Naive thymus-derived CD4-positive, alpha-beta T cell (primary cell): ENCODE data around the gene MARK2. TPM values are rescaled to one million over a fixed set of nuclear protein-coding genes. Genes with fewer than 3 reads are reported as not detected.

Experiments
- ATAC-seq: fragments of 150-1000 bp; cut with Tn5 transposase; 2 replicates; pipeline ENCODE4 v1.10.0; 2021; ENCODE audit warnings: mild to moderate bottlenecking, moderate library complexity
- CTCF ChIA-PET: fragments of 350-600 bp; sonication (Branson Sonifier 250); formaldehyde crosslinking; loops from one replicate; lab custom pipeline; 2021; ENCODE audit warnings: antibody characterized with exemption; lab: Charles Lee
- POLR2A ChIA-PET: fragments of 350-600 bp; sonication (Branson Sonifier 250); formaldehyde crosslinking; loops from one replicate; lab custom pipeline; 2021; ENCODE audit warnings: antibody characterized with exemption, inconsistent platforms; lab: Charles Lee
- DNase-seq, 9 donors: peaks; one replicate each; pipeline versions ENCODE4 v3.0.0 to v3.0.0-alpha.2; 2020 to 2022; ENCODE audit warnings: mixed read lengths in 1 of 9
- H3K27ac ChIP-seq: one replicate; pipeline ENCODE4 v1.7.0; 2013; ENCODE audit warnings: mild to moderate bottlenecking, low read depth, low read length, moderate library complexity
- H3K27me3 ChIP-seq, 2 donors: one replicate each; pipeline ENCODE4 v1.7.0; 2013; ENCODE audit warnings: low read length in 2 of 2, mild to moderate bottlenecking in 2 of 2, moderate library complexity in 2 of 2; ENCODE audit not compliant: control insufficient read depth in 2 of 2, insufficient read depth in 2 of 2
- H3K36me3 ChIP-seq, 3 experiments: 1 replicate in 2 of 3; 2 replicates in 1 of 3; pipeline ENCODE4 v1.7.0; 2013; ENCODE audit warnings: low read length in 3 of 3, mild to moderate bottlenecking in 3 of 3, moderate library complexity in 1 of 3; ENCODE audit not compliant: insufficient read depth in 3 of 3, control insufficient read depth in 2 of 3
- H3K4me1 ChIP-seq, 2 donors: one replicate each; pipeline ENCODE4 v1.7.0; 2013; ENCODE audit warnings: low read length in 2 of 2, mild to moderate bottlenecking in 2 of 2, moderate library complexity in 1 of 2; ENCODE audit not compliant: control insufficient read depth in 2 of 2, insufficient read depth in 2 of 2
- H3K4me3 ChIP-seq: 2 replicates; pipeline ENCODE4 v1.7.0; 2013; ENCODE audit warnings: mild to moderate bottlenecking, low read length
- H3K9me3 ChIP-seq, 3 experiments: 1 replicate in 2 of 3; 2 replicates in 1 of 3; pipeline ENCODE4 v1.7.0; 2013; ENCODE audit warnings: low read length in 3 of 3; ENCODE audit not compliant: control insufficient read depth in 2 of 3
- H3K27ac Mint-ChIP-seq, 9 donors: one replicate each; pipeline ENCODE4 v1.8.0; 2020 to 2022; ENCODE audit warnings: mixed read lengths in 9 of 9, mild to moderate bottlenecking in 8 of 9, moderate library complexity in 5 of 9, inconsistent platforms in 2 of 9
- H3K27me3 Mint-ChIP-seq, 5 donors: one replicate each; pipeline ENCODE4 v1.8.0; 2021 to 2022; ENCODE audit warnings: mixed read lengths in 5 of 5, mild to moderate bottlenecking in 1 of 5
- H3K36me3 Mint-ChIP-seq, 5 donors: one replicate each; pipeline ENCODE4 v1.8.0; 2020 to 2022; ENCODE audit warnings: mixed read lengths in 5 of 5, mild to moderate bottlenecking in 3 of 5, inconsistent platforms in 1 of 5
- H3K4me1 Mint-ChIP-seq, 7 donors: one replicate each; pipeline ENCODE4 v1.8.0; 2020 to 2022; ENCODE audit warnings: mixed read lengths in 7 of 7, mild to moderate bottlenecking in 3 of 7, inconsistent platforms in 1 of 7
- H3K4me3 Mint-ChIP-seq, 10 donors: one replicate each; pipeline ENCODE4 v1.8.0; 2020 to 2022; ENCODE audit warnings: mild to moderate bottlenecking in 10 of 10, mixed read lengths in 10 of 10, moderate library complexity in 6 of 10, inconsistent platforms in 2 of 10
- H3K9me3 Mint-ChIP-seq, 11 donors: one replicate each; pipeline ENCODE4 v1.8.0; 2020 to 2022; ENCODE audit warnings: mixed read lengths in 11 of 11, mild to moderate bottlenecking in 4 of 11, inconsistent platforms in 1 of 11, moderate library complexity in 1 of 11
- intact Hi-C, 2 donors: fragments of 100-400 bp; cut with micrococcal nuclease; formaldehyde crosslinking; loops; one replicate each; pipeline ENCODE4 v1.15.1; 2023
- polyA plus RNA-seq, 2 donors: library from polyadenylated mRNA; unstranded; fragments of 300-500 nt; fragmentation: Illumina TruSeq; gene quantifications; one replicate each; pipeline ENCODE4 v1.2.3, GENCODE V29; 2021
- total RNA-seq, 6 experiments: library from RNA in 5 of 6; stranded (reverse) in 5 of 6; gene quantifications; 1 replicate in 5 of 6; 2 replicates in 1 of 6; pipeline ENCODE4 v1.2.3 and lab custom pipeline; 2021 to 2026

The MARK2 gene
- total and polyA plus RNA-seq, 7 experiments from 2014 or later, result 29.4 to 69.1 (median 56.8) TPM

DNA sequence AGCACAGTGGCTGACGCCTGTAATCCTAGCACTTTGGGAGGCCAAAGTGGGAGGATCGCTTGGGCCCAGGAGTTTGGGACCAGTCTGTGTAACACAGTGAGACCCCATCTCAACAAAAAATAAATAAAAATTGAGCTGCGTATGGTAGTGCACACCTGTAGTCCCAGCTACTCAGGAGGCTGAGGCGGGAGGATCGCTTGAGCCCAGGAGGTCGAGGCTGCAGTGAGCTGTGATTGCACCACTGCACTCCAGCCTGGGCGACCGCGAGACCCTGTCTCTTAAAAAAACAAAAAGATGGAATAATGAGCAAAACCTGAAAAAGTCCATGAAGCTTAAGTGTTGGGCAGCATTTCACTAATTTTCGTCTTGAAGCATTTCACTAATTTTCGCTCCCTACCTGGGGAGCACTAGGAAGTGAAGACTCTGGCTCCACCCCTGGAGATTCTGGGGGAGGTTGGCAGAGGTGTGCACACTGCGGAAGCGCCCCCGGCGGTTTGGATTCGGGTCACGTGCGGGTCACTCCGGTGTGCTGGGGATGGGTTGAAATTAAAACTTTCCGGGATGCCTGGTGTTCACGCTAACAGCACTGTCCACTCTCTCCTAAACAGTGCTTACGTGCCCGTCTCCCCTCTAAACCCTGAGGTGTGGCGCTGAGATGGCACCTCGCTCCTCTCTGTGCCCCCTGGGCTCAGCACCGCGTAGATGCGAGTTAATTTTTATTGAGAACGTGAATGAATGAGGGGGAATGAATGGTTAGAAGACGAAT lies 99.0 kb downstream of the MARK2 start:
- Histone ChIP-seq H3K27ac (peak overlapping the region; percentile 73), H3K4me3 (peak overlapping the region; percentile 84), H3K27me3 (no peaks in the 10 kb centered on the region), H3K36me3 (peaks cover 0 to 4% (median 0%) of the 10 kb centered on the region in 3 experiments), H3K9me3 (no peaks in the 10 kb centered on the region), H3K4me1 (peaks cover 11 to 18% of the 10 kb centered on the region in 2 donors)
- Mint-ChIP-seq H3K9me3 (peaks cover 0 to 4% (median 0%) of the 10 kb centered on the region in 11 donors), H3K4me1 (peaks cover 22 to 28% (median 26%) of the 10 kb centered on the region in 7 donors), H3K27ac (peak overlapping the region; percentile 50 to 95 (median 89)), H3K4me3 (peak overlapping the region; percentile 80 to 99 (median 94)), H3K36me3 (peaks cover 0 to 3% (median 0%) of the 10 kb centered on the region in 5 donors), H3K27me3 (peaks cover 0 to 2% (median 0%) of the 10 kb centered on the region in 5 donors)
- ATAC-seq, result peak; percentile 6
- intact Hi-C loops, result loop anchor here (1.0 kb wide), 4 partner anchors 21 to 100 kb away; partner anchors contain the start of genes COX8A (in 2 of the 2), OTUB1 (in 1 of the 2) and RCOR2 (in 1 of the 2)
- ChIA-PET CTCF (interaction anchor here (0.8 to 1.1 kb wide), 3 partner anchors 20 to 126 kb away, joined by 3 to 11 read pairs (median 3); no protein-coding TSS in a partner anchor), POLR2A (interaction anchor here (0.7 to 1.2 kb wide), 3 partner anchors 18 to 54 kb away, joined by 3 to 4 read pairs (median 3); no protein-coding TSS in a partner anchor)
- peak in 1 of 9 donors; percentile 31 for DNase-seq

DNA sequence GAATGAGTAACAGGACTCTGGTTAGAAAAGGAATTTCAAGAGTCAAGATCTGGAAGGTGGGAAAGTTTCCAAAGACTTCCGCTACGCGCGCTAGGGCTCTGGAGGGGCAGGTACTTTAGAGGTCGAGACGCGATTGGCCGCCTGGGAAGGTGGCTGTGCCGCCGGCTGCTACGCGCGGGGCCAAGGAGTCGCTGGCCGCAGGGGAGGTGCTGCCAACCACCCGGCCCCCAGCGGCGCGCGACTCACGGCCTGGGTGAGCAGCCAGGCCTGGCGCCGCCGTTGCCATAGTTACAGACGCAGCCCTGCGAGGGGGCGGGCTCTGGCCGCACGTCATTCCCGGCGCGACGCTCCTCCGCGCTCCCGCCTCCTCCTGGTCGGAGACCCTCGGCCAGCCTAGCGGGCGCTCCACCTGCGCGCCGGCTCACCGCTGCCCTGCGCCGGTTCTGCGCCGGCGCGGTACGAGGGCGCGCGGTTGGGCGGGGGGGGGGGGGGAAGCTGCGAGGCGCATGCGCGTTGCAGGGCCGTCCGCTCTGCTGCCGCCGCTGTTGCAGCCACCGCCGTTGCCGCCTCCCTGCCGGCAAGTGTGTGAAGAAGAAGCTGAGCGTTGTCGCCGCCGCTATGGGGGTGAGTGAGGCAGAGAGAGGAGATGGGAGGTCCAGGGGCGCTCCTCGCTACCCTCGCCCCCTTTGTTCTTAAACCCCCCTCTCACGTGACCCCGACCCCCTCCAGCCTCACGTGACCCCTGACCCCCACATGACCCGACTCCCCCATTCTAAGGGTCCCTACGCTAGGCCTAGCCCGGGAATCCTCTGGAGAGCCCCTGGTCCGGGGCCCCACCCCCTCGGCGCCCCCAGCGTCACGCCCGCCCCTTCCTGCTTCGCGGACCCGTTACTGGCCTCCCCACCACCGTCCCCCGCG lies 99.8 kb downstream of the MARK2 start, which contains the start of gene NAA40:
Gene NAA40 (plus strand): TSS at position 524 of the 918 bp plus-strand sequence. CDS start 95 bp downstream, at position 619.
- intact Hi-C loops, result loop anchor here (1.0 kb wide), 5 partner anchors 21 to 101 kb away; partner anchors contain the start of genes COX8A (in 2 of the 2), OTUB1 (in 1 of the 2) and RCOR2 (in 1 of the 2)

DNA sequence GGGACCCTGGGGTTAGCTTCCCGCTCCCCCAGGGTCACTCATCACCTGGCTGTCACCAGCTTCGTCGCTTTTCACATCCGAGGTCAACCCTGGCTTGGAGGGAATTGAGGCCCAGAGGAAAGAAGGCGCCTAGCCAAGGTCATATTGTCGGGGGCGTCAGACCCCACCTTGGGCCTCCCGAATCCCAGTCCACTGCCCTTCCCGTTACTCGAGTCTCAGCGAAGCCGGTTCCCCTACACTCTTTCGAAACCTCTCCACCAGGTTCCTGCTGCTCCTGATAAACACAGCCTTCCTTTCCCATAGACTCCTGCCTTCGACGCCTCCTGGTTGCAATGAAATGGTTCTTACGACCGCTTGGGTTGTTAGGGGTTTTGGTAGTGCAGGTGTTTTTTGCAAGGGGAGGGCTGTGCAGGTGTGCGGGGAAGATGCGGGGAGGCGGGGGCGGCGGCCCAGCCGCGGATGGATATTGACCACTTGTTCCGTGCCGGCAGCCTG lies 100.5 kb downstream of the MARK2 start:
- peaks cover 11 to 18% of the 10 kb centered on the region in 2 donors for H3K4me1 ChIP-seq
- H3K36me3 ChIP-seq, result peaks cover 0 to 4% (median 0%) of the 10 kb centered on the region in 3 experiments
- H3K27me3 Mint-ChIP-seq, result peaks cover 0 to 2% (median 0%) of the 10 kb centered on the region in 5 donors
- H3K4me1 Mint-ChIP-seq, result peaks cover 22 to 32% (median 28%) of the 10 kb centered on the region in 7 donors
- H3K27ac ChIP-seq, result peak overlapping the region; percentile 73
- H3K9me3 ChIP-seq, result no peaks in the 10 kb centered on the region
- peaks cover 0 to 4% (median 0%) of the 10 kb centered on the region in 11 donors for H3K9me3 Mint-ChIP-seq
- peaks cover 0 to 5% (median 0%) of the 10 kb centered on the region in 5 donors for H3K36me3 Mint-ChIP-seq
- H3K4me3 Mint-ChIP-seq, result peak overlapping the region; percentile 80 to 98 (median 93)
- peak overlapping the region; percentile 84 for H3K4me3 ChIP-seq
- DNase-seq, result no peak
- ChIA-PET CTCF (interaction anchor here (1.1 kb wide), 1 partner anchor 103 kb away, joined by 11 read pairs; no protein-coding TSS in a partner anchor), POLR2A (no interaction called here)
- peak overlapping the region in 8 of 9 donors; percentile 54 to 94 (median 84) for H3K27ac Mint-ChIP-seq
- no peaks in the 10 kb centered on the region for H3K27me3 ChIP-seq
- no peak for ATAC-seq
- intact Hi-C loops, result loop anchor here in 1 of 2 donors (1.0 kb wide), 1 partner anchor 102 kb away; no protein-coding TSS in a partner anchor

More for the DNA sequence above, 99.8 kb downstream of the MARK2 start, which contains the start of gene NAA40:
- peak; percentile 92 for ATAC-seq
- peaks cover 11 to 18% of the 10 kb centered on the region in 2 donors for H3K4me1 ChIP-seq
- H3K36me3 ChIP-seq, result peaks cover 0 to 4% (median 0%) of the 10 kb centered on the region in 3 experiments
- H3K27me3 ChIP-seq, result no peaks in the 10 kb centered on the region
- Mint-ChIP-seq H3K4me1 (peaks cover 22 to 28% (median 27%) of the 10 kb centered on the region in 7 donors), H3K4me3 (peak within 1 kb of the TSS; percentile 80 to 99 (median 94)), H3K27ac (peak within 1 kb of the TSS; percentile 81 to 95 (median 89)), H3K27me3 (peaks cover 0 to 2% (median 0%) of the 10 kb centered on the region in 5 donors), H3K9me3 (peaks cover 0 to 4% (median 0%) of the 10 kb centered on the region in 11 donors), H3K36me3 (peaks cover 0 to 3% (median 0%) of the 10 kb centered on the region in 5 donors)
- H3K27ac ChIP-seq, result peak within 1 kb of the TSS; percentile 73
- H3K4me3 ChIP-seq, result peak within 1 kb of the TSS; percentile 84
- peak; percentile 78 to 91 (median 84) for DNase-seq
- ChIA-PET POLR2A (no interaction called here), CTCF (interaction anchor here (0.8 to 1.1 kb wide), 2 partner anchors 21 to 102 kb away, joined by 3 to 11 read pairs; no protein-coding TSS in a partner anchor)
- H3K9me3 ChIP-seq, result no peaks in the 10 kb centered on the region

DNA sequence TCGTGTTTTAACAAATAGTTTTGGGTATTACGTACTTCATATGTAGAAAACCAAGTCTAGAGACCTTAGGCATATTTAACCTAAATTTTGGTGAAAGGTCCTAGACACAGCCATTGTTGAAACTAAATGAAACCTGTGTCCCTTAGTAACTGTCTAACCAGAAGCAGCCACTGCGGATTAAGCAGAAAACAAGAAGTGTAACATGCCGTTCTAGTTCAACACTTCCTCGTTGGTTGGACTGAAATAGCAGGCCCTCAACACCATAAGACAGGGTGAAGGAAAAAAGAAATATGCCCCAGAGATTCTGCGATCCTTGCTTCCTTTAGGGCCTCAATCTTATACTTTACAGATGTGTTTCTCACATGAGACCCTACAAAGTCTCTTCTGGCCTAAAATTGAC lies 101.9 kb downstream of the MARK2 start:
- H3K27ac ChIP-seq, result no peak overlapping the region
- Mint-ChIP-seq H3K27ac (peak overlapping the region in 4 of 9 donors; percentile 5 to 55 (median 44)), H3K4me3 (peak overlapping the region; percentile 2 to 98 (median 72)), H3K9me3 (peaks cover 0 to 4% (median 0%) of the 10 kb centered on the region in 11 donors), H3K4me1 (peaks cover 22 to 37% (median 30%) of the 10 kb centered on the region in 7 donors), H3K36me3 (peaks cover 0 to 5% (median 0%) of the 10 kb centered on the region in 5 donors), H3K27me3 (peaks cover 0 to 2% (median 0%) of the 10 kb centered on the region in 5 donors)
- peaks cover 11 to 18% of the 10 kb centered on the region in 2 donors for H3K4me1 ChIP-seq
- DNase-seq (no peak), ATAC-seq (no peak)
- H3K4me3 ChIP-seq, result no peak overlapping the region
- peaks cover 0 to 4% (median 0%) of the 10 kb centered on the region in 3 experiments for H3K36me3 ChIP-seq
- intact Hi-C loops, result no loop called here
- no peaks in the 10 kb centered on the region for H3K9me3 ChIP-seq
- ChIA-PET POLR2A (no interaction called here), CTCF (interaction anchor here (8.4 kb wide), 1 partner anchor 104 kb away, joined by 148 read pairs; the partner anchor contains the start of gene MARK2)
- no peaks in the 10 kb centered on the region for H3K27me3 ChIP-seq

DNA sequence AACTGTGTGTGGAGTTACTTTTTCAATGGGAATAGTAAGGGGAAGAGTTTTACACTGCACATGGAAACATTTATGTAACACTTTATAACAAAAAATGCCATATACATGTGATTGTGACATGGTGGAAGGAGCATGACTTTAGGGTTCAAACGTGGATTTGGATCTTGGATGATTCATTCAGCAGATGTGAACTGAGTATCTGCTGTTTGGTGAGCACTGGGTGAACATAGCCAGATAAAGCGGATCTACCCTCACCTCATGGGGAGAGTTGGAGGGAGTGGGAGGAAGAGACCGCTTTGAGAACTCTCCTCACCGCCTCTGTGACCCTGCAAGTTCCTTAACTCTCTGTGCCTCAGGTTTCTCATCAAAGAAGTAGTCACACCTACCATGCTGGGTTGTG lies 103.0 kb downstream of the MARK2 start:
- POLR2A ChIA-PET, result interaction anchor here (0.7 to 4.6 kb wide), 2 partner anchors 54 to 104 kb away, joined by 3 to 32 read pairs; partner anchors contain the start of gene MARK2
- no peak for DNase-seq
- Mint-ChIP-seq H3K4me1 (peaks cover 22 to 39% (median 32%) of the 10 kb centered on the region in 7 donors), H3K4me3 (peak overlapping the region in 1 of 10 donors; percentile 14), H3K27ac (peak overlapping the region in 1 of 9 donors; percentile 86), H3K36me3 (peaks cover 0 to 5% (median 0%) of the 10 kb centered on the region in 5 donors), H3K9me3 (peaks cover 0 to 4% (median 0%) of the 10 kb centered on the region in 11 donors), H3K27me3 (peaks cover 0 to 2% (median 0%) of the 10 kb centered on the region in 5 donors)
- Histone ChIP-seq H3K9me3 (no peaks in the 10 kb centered on the region), H3K27me3 (no peaks in the 10 kb centered on the region), H3K27ac (no peak overlapping the region), H3K36me3 (peaks cover 0 to 12% (median 5%) of the 10 kb centered on the region in 3 experiments), H3K4me3 (no peak overlapping the region), H3K4me1 (peaks cover 11 to 18% of the 10 kb centered on the region in 2 donors)
- no peak for ATAC-seq
- intact Hi-C loops, result no loop called here
- CTCF ChIA-PET, result interaction anchor here (0.7 to 8.4 kb wide), 3 partner anchors 27 to 173 kb away, joined by 3 to 148 read pairs (median 3); partner anchors contain the start of genes MARK2 and ZFTA
